Calu3 (cell line): ENCODE results near the gene ZNF629. TPM values are rescaled to one million over a fixed set of nuclear protein-coding genes. Genes with fewer than 3 reads are reported as not detected.

ENCODE experiments used
- BruUV-seq: library from RNA; stranded (reverse); fragments of 400-500 nt; replicated peaks from 2 replicates; lab custom pipeline; 2021; lab: Mats Ljungman, UMichigan
- CTCF ChIA-PET: fragments of 300-600 bp; sonication (Branson Sonifier 250); formaldehyde crosslinking; loops from one replicate; lab custom pipeline; 2022; ENCODE audit warnings: antibody characterized with exemption; lab: Charles Lee
- DNase-seq: peaks from one replicate; pipeline ENCODE4 v3.0.0; 2022
- H3K27ac Mint-ChIP-seq: one replicate; pipeline ENCODE4 v1.8.0; 2022; ENCODE audit warnings: mixed read lengths; ENCODE audit not compliant: unreplicated experiment
- H3K27me3 Mint-ChIP-seq: one replicate; pipeline ENCODE4 v1.8.0; 2022; ENCODE audit warnings: mixed read lengths; ENCODE audit not compliant: unreplicated experiment
- H3K36me3 Mint-ChIP-seq: one replicate; pipeline ENCODE4 v1.8.0; 2022; ENCODE audit warnings: mild to moderate bottlenecking, moderate library complexity, mixed read lengths; ENCODE audit not compliant: insufficient read depth, unreplicated experiment
- H3K4me1 Mint-ChIP-seq: one replicate; pipeline ENCODE4 v1.8.0; 2022; ENCODE audit warnings: mild to moderate bottlenecking, low read depth, mixed read lengths; ENCODE audit not compliant: unreplicated experiment
- H3K4me3 Mint-ChIP-seq: one replicate; pipeline ENCODE4 v1.8.0; 2022; ENCODE audit warnings: mild to moderate bottlenecking, low read depth, moderate library complexity, mixed read lengths; ENCODE audit not compliant: unreplicated experiment
- H3K9me3 Mint-ChIP-seq: one replicate; pipeline ENCODE4 v1.8.0; 2022; ENCODE audit warnings: low read depth, mixed read lengths; ENCODE audit not compliant: unreplicated experiment
- intact Hi-C: fragments of 100-400 bp; cut with micrococcal nuclease; formaldehyde crosslinking; loops from one replicate; pipeline ENCODE4 v1.10.0; 2022; ENCODE audit not compliant: unreplicated experiment
- total RNA-seq: library from RNA; stranded (reverse); gene quantifications from 2 replicates; pipeline ENCODE4 v1.2.3, GENCODE V29; 2022
- TF ChIP-seq, protein P1 (sequence below): fragments of 200-600 bp; IDR thresholded peaks from one replicate; pipeline ENCODE4 v1.8.0; 2022; ENCODE audit warnings: antibody characterized with exemption; ENCODE audit not compliant: unreplicated experiment

The ZNF629 gene
- total RNA-seq, 1 experiment from 2014 or later, result 29.9 TPM

DNA sequence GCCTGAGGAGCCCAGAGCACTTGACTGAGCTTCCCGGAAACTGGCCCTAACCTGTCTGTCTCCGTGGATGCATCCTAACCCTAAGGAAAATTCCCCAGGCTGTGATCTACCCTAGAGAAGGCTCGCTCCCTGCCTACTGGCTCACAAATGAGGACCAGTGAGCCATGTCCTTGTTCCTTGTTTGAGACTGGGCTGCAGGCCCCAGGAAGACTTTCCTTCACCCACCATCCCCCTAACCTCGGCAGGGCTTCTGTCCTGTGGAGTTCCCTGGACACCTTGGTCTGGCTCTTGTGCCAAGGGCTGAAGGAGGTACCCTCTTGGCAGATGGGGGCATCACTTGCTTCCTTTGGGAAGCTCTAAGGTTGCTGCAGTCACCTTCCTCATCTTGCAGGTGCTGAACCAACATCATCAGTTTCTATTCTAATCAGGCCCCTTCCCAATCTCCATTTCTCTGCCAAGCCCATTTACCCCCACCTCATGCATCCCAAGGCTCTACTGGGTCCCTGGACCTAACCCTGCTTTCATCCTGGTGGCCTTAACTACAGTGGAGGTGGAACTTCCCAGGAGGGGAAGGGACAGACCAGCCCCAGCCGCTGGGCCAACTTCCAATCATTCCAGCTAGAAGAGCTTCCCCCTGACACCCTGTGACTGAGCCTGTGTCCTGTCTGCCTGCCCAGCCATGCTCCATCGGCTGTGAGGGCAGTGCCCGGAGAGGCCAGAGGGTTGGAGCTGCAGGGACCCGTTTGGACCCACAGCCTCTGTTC, 12.5 kb downstream of the ZNF629 start:
- Mint-ChIP-seq H3K4me3 (peak overlapping the region; percentile 90), H3K36me3 (peaks cover 84% of the 10 kb centered on the region), H3K9me3 (no peaks in the 10 kb centered on the region), H3K4me1 (peaks cover 33% of the 10 kb centered on the region), H3K27ac (peak overlapping the region; percentile 84), H3K27me3 (no peaks in the 10 kb centered on the region)
- TF ChIP-seq, protein P1, sequence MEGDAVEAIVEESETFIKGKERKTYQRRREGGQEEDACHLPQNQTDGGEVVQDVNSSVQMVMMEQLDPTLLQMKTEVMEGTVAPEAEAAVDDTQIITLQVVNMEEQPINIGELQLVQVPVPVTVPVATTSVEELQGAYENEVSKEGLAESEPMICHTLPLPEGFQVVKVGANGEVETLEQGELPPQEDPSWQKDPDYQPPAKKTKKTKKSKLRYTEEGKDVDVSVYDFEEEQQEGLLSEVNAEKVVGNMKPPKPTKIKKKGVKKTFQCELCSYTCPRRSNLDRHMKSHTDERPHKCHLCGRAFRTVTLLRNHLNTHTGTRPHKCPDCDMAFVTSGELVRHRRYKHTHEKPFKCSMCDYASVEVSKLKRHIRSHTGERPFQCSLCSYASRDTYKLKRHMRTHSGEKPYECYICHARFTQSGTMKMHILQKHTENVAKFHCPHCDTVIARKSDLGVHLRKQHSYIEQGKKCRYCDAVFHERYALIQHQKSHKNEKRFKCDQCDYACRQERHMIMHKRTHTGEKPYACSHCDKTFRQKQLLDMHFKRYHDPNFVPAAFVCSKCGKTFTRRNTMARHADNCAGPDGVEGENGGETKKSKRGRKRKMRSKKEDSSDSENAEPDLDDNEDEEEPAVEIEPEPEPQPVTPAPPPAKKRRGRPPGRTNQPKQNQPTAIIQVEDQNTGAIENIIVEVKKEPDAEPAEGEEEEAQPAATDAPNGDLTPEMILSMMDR, result no peak
- no peak for DNase-seq
- BruUV-seq, result no TSS peak
- intact Hi-C loops, result no loop called here
- CTCF ChIA-PET, result interaction anchor here (0.6 to 1.0 kb wide), 3 partner anchors 27 to 40 kb away, joined by 3 to 6 read pairs (median 3); partner anchors contain the start of gene PHKG2

DNA sequence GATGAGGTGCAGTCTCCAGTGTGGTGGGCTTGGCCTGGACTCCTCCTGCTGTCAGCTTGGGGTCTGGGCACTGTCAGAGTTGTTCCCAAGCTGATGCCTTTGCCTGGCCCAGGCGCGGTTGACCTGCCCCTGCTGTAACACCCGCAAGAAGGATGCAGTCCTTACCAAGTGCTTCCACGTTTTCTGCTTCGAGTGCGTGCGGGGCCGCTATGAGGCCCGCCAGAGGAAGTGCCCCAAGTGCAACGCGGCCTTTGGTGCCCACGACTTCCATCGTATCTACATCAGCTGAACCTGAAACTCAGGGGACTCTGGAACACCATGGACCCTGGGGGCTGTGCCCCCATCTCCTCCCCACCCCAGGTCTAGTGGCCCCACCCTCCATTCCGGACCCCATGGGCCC, 13.2 kb downstream of the ZNF629 start:
- TF ChIP-seq, protein P1, result no peak
- CTCF ChIA-PET, result no interaction called here
- H3K27ac Mint-ChIP-seq, result no peak overlapping the region
- DNase-seq, result no peak
- BruUV-seq, result no TSS peak
- peaks cover 31% of the 10 kb centered on the region for H3K4me1 Mint-ChIP-seq
- H3K4me3 Mint-ChIP-seq, result no peak overlapping the region
- H3K27me3 Mint-ChIP-seq, result no peaks in the 10 kb centered on the region
- intact Hi-C loops, result no loop called here
- H3K36me3 Mint-ChIP-seq, result peaks cover 84% of the 10 kb centered on the region
- no peaks in the 10 kb centered on the region for H3K9me3 Mint-ChIP-seq

DNA sequence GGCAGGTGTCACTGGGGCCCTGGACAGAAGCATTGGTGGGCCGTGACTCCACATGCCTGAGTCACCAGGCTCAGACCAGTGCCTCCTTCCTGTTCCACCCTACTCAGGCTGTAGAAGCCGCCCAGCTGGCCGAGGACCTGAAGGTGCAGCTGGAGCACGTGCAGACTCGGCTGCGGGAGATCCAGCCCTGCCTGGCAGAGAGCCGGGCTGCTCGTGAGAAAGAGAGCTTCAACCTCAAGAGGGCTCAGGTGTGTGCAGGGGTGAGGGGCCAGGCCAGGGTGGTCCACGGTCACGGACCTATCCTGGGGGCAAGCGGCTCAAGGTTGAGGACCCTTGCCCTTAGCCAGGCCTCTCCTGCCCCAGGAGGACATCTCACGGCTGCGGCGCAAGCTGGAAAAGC, 15.3 kb downstream of the ZNF629 start:
- intact Hi-C loops, result no loop called here
- H3K27ac Mint-ChIP-seq, result no peak overlapping the region
- H3K4me3 Mint-ChIP-seq, result no peak overlapping the region
- BruUV-seq, result no TSS peak
- H3K4me1 Mint-ChIP-seq, result peaks cover 16% of the 10 kb centered on the region
- CTCF ChIA-PET, result no interaction called here
- no peak for DNase-seq
- peaks cover 82% of the 10 kb centered on the region for H3K36me3 Mint-ChIP-seq
- H3K27me3 Mint-ChIP-seq, result no peaks in the 10 kb centered on the region
- H3K9me3 Mint-ChIP-seq, result no peaks in the 10 kb centered on the region
- TF ChIP-seq, protein P1, result no peak

DNA sequence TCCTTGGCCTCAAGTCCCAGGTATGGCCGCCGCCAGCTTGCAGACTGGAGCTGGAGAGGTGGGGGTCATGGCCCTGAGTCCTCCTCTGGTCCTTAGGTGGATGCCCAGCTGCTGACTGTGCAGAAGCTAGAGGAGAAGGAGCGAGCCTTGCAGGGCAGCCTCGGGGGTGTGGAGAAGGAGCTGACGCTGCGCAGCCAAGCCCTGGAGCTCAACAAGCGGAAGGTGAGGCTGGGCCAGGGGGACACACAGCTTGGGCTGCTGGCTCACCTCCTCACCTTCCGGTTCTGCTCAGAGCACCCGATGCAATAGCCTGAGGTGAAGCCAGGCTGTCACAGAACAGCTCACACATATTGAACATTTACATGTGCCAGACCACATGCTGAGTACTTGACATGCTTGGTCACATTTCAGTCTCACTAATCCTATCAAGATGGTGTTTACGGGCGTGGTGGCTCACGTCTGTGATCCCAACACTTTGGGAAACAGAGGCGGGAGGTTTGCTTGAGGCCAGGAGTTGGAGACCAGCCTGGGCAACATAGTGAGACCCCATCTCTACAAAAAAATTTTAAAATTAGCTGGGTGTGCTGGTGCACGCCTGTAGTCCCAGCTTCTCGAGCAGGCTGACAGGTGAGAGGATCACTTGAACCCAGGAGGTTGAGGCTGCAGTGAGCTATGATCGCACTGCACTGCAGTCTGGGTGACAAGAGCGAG, 17.5 kb downstream of the ZNF629 start:
- no peak for DNase-seq
- intact Hi-C loops, result no loop called here
- Mint-ChIP-seq H3K9me3 (no peaks in the 10 kb centered on the region), H3K27me3 (no peaks in the 10 kb centered on the region), H3K4me3 (no peak overlapping the region), H3K4me1 (peaks cover 13% of the 10 kb centered on the region), H3K27ac (no peak overlapping the region), H3K36me3 (peaks cover 77% of the 10 kb centered on the region)
- TF ChIP-seq, protein P1, result no peak
- BruUV-seq, result no TSS peak
- CTCF ChIA-PET, result interaction anchor here (0.6 to 1.0 kb wide), 3 partner anchors 28 to 173 kb away, joined by 3 read pairs; no protein-coding TSS in a partner anchor
